ENCODE data around the gene SOX6.

GRCh38 chr11:16378906-16379305 lies 22.6 kb upstream of the SOX6 start:
- TF ChIP-seq CTCF (optimal IDR thresholded peaks at IDR 0.05 in 1 of 3, IDR thresholded peaks at IDR 0.05 in 1 of 3, conservative IDR thresholded peaks at IDR 0.05 in 1 of 3; ENCODE audit: extremely low read depth in 1 of 3, insufficient read depth in 2 of 3, low read length in 3 of 3), result no peak
- TF ChIP-seq EZH2 (IDR thresholded peaks at IDR 0.05; ENCODE audit: low read length), result no peak

Data from keratinocyte (primary cell).